GM23338 (cell line): ENCODE data around the gene RASAL3. TPM values are rescaled to one million over a fixed set of nuclear protein-coding genes. Genes with fewer than 3 reads are reported as not detected.

Experiments
- CREB1 ChIP-seq: fragments of 250-450 bp; sonication (Bioruptor Pico); IDR thresholded peaks from 2 replicates; pipeline ENCODE4 v1.5.0; 2020; ENCODE audit warnings: low read depth, mild to moderate bottlenecking, moderate library complexity
- ETS1 ChIP-seq: IDR thresholded peaks from 2 replicates; pipeline ENCODE4 v1.6.1; 2016; ENCODE audit warnings: antibody characterized with exemption
- JUNB ChIP-seq: IDR thresholded peaks from one replicate; pipeline ENCODE4 v1.6.1; 2016; ENCODE audit warnings: antibody characterized with exemption; ENCODE audit not compliant: unreplicated experiment
- NANOG ChIP-seq: IDR thresholded peaks from 2 replicates; pipeline ENCODE4 v1.6.1; 2016; ENCODE audit warnings: antibody characterized with exemption, borderline replicate concordance
- REST ChIP-seq: IDR thresholded peaks from one replicate; pipeline ENCODE4 v1.6.1; 2018; ENCODE audit warnings: antibody characterized with exemption; ENCODE audit not compliant: unreplicated experiment
- STAT1 ChIP-seq: IDR thresholded peaks from one replicate; pipeline ENCODE4 v1.6.1; 2016; ENCODE audit warnings: antibody characterized with exemption; ENCODE audit not compliant: unreplicated experiment
- ZNF114 ChIP-seq: fragments of 250-450 bp; sonication (Bioruptor Pico); IDR thresholded peaks from 2 replicates; pipeline ENCODE4 v1.5.0; 2020; ENCODE audit warnings: mild to moderate bottlenecking, moderate library complexity
- ZNF331 ChIP-seq: fragments of 250-450 bp; sonication (Bioruptor Pico); IDR thresholded peaks from 2 replicates; pipeline ENCODE4 v1.5.0; 2020; ENCODE audit warnings: low read depth, mild to moderate bottlenecking, moderate library complexity
- ZNF462 ChIP-seq: fragments of 250-450 bp; sonication (Bioruptor Pico); IDR thresholded peaks from 2 replicates; pipeline ENCODE4 v1.5.0; 2020; ENCODE audit warnings: mild to moderate bottlenecking, moderate library complexity
- polyA plus RNA-seq: library from polyadenylated mRNA; unstranded; fragments of >200 nt; fragmentation: Nextera tagmentation; extraction: Ambion mirVana; gene quantifications from 2 replicates; pipeline ENCODE4 v1.2.1, GENCODE V29; 2016
- total RNA-seq: library from RNA; depleted of rRNA; stranded (reverse); fragments of >200 nt; shearing (Covaris generic); gene quantifications from 2 replicates; pipeline ENCODE4 v1.2.3, GENCODE V29; 2014

The RASAL3 gene
- total and polyA plus RNA-seq, 2 experiments from 2014 or later, result 1.8 to 1.9 TPM

- TF ChIP-seq ZNF462 (CRISPR knock-in tag) (no peak), JUNB (no peak), NANOG (no peak), REST (no peak), ZNF114 (CRISPR knock-in tag) (no peak), CREB1 (CRISPR knock-in tag) (no peak), STAT1 (no peak), ETS1 (no peak), ZNF331 (no peak)
These were observed 21.0 kb downstream of the RASAL3 start (continued) for GRCh38 chr19:15443325-15443724.
